IgD-negative memory B cell (primary cell): ENCODE measurements around the gene DEUP1. TPM values are rescaled to one million over a fixed set of nuclear protein-coding genes. Genes with fewer than 3 reads are reported as not detected.

Source experiments
- H3K27ac Mint-ChIP-seq, 3 donors: one replicate each; pipeline ENCODE4 v1.8.0; 2020 to 2022; ENCODE audit warnings: mild to moderate bottlenecking in 3 of 3, mixed read lengths in 3 of 3, moderate library complexity in 1 of 3
- H3K27me3 Mint-ChIP-seq: one replicate; pipeline ENCODE4 v1.8.0; 2021; ENCODE audit warnings: mixed read lengths
- H3K36me3 Mint-ChIP-seq: one replicate; pipeline ENCODE4 v1.8.0; 2020; ENCODE audit warnings: mild to moderate bottlenecking, mixed read lengths
- H3K4me1 Mint-ChIP-seq, 3 donors: one replicate each; pipeline ENCODE4 v1.8.0; 2020 to 2022; ENCODE audit warnings: mixed read lengths in 3 of 3, mild to moderate bottlenecking in 1 of 3
- H3K4me3 Mint-ChIP-seq, 4 donors: one replicate each; pipeline ENCODE4 v1.8.0; 2020 to 2022; ENCODE audit warnings: mild to moderate bottlenecking in 4 of 4, mixed read lengths in 4 of 4, moderate library complexity in 3 of 4
- H3K9me3 Mint-ChIP-seq, 3 donors: one replicate each; pipeline ENCODE4 v1.8.0; 2020 to 2021; ENCODE audit warnings: mixed read lengths in 3 of 3, mild to moderate bottlenecking in 1 of 3
- polyA plus RNA-seq: library from polyadenylated mRNA; unstranded; fragments of 300-500 nt; fragmentation: Illumina TruSeq; gene quantifications from one replicate; pipeline ENCODE4 v1.2.3, GENCODE V29; 2021

DEUP1 gene
- polyA plus RNA-seq, 1 donor from 2014 or later, result not detected

DNA sequence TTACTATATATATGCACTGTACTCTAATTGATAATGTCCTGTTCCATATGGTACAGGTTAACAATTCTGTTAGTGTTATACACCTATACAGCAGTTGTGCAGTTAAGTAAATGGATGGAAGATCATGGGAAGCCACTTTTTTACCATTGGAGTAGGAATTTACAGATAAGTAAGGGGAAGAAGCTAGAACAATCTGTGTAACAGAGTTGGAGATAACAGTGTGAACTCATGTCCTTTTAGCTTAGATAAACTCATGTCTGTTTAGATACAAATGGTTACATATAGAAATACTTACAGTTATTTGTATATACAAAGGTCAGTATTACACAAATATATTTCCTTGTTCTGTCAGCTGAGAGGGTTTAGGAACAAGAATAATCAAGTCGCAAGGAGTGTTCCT is 6.8 kb upstream of the DEUP1 start:
- H3K4me1 Mint-ChIP-seq, result peaks cover 0 to 1% (median 0%) of the 10 kb centered on the region in 3 donors
- no peak overlapping the region for H3K4me3 Mint-ChIP-seq
- peaks cover 0 to 3% (median 0%) of the 10 kb centered on the region in 3 donors for H3K9me3 Mint-ChIP-seq
- peaks cover 15% of the 10 kb centered on the region for H3K27me3 Mint-ChIP-seq
- H3K36me3 Mint-ChIP-seq, result no peaks in the 10 kb centered on the region
- no peak overlapping the region for H3K27ac Mint-ChIP-seq

DNA sequence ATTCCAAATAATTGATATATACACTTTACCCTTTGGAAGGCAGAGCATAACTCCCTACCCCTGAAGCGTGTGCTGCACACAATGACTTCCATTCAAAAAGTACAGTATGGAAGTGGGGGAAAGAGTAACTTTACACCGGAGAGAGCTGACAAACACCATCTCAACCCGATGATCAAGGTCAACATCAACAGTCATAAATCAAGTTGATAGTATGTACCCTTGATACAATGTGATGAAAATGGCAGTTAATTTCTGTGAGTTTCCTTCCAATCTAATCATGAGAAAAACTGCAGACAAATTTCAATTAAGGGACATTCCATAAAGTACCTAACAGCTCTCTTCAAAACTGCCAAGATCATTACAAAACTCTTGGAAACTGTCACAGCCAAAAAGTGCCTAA is 6.0 kb upstream of the DEUP1 start:
- Mint-ChIP-seq H3K9me3 (peaks cover 0 to 1% (median 0%) of the 10 kb centered on the region in 3 donors), H3K36me3 (no peaks in the 10 kb centered on the region), H3K27ac (no peak overlapping the region), H3K4me3 (no peak overlapping the region), H3K27me3 (peaks cover 13% of the 10 kb centered on the region), H3K4me1 (peaks cover 0 to 3% (median 1%) of the 10 kb centered on the region in 3 donors)

DNA sequence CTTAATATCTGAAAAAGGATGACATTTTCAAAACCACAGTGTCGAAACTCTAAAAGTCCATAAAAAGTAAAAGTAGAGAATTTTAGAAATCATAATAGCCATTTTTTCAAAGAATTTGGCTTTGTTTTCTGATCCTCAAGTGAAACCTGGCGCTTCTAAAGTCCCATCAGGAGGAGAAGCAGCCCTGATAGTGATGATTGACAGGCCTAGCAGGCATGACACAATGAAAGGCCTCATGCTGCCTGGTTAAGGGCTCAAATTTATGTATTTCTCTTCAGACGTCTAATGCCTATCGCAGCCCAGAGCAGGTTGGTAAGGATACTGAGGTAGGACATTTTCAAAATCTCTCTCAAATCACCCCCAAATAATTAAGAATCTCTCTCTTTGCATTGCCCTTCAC is 3.9 kb upstream of the DEUP1 start:
- H3K4me1 Mint-ChIP-seq, result peaks cover 3 to 6% (median 5%) of the 10 kb centered on the region in 3 donors
- H3K36me3 Mint-ChIP-seq, result no peaks in the 10 kb centered on the region
- H3K27ac Mint-ChIP-seq, result no peak overlapping the region
- H3K9me3 Mint-ChIP-seq, result peaks cover 0 to 3% (median 2%) of the 10 kb centered on the region in 3 donors
- H3K27me3 Mint-ChIP-seq, result peaks cover 26% of the 10 kb centered on the region
- H3K4me3 Mint-ChIP-seq, result no peak overlapping the region

DNA sequence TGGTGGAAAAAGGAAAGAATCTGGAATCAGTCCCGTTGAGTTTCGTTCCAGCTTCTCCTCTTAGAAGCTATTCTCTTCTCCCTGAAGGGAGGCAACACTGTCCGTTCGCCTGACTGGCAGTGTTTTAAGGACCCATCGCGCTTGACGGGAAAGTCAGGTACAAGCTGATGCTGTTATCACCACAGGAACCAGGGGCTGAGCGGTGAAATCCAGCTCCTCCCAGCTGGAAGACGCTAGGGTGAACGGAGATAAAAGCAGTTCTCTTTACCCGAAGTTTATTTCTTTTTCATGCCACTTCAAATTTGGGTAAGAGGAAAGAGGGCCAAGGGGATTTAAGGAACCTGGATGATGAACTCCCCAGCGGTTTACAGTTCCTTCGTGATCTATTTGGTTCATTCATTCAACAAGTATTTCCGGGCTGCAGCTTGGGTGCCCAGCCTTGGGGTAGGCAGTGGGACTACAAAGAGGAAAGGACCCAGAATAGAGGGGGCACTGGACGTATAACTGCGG is 551 bp upstream of the DEUP1 start:
- H3K27me3 Mint-ChIP-seq, result peaks cover 33% of the 10 kb centered on the region
- peaks cover 0 to 3% (median 2%) of the 10 kb centered on the region in 3 donors for H3K9me3 Mint-ChIP-seq
- no peak overlapping the region for H3K4me3 Mint-ChIP-seq
- no peaks in the 10 kb centered on the region for H3K36me3 Mint-ChIP-seq
- H3K4me1 Mint-ChIP-seq, result peaks cover 3 to 6% (median 5%) of the 10 kb centered on the region in 3 donors
- H3K27ac Mint-ChIP-seq, result no peak overlapping the region

DNA sequence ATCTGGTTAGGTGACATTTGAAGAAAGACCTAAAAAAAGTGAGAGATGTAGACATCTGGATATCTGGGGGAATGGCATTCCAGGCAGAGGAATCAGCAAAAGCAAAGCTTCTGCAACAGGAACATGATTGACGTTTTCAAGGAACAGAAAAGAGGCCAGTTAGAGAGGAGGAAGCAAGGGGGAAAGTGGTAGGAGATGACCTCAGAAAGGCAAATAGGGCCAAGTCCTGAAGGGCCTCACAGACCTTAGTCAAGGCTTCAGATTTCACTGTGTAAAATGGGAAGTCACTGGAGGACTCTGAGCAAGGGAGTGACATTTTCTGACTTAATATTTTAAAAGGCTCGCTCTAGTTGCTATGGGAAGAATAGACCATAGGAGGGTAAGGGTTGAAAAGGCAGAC is 9.7 kb downstream of the DEUP1 start:
- peaks cover 0 to 3% (median 0%) of the 10 kb centered on the region in 3 donors for H3K9me3 Mint-ChIP-seq
- H3K4me1 Mint-ChIP-seq, result no peaks in the 10 kb centered on the region
- H3K27ac Mint-ChIP-seq, result no peak overlapping the region

DNA sequence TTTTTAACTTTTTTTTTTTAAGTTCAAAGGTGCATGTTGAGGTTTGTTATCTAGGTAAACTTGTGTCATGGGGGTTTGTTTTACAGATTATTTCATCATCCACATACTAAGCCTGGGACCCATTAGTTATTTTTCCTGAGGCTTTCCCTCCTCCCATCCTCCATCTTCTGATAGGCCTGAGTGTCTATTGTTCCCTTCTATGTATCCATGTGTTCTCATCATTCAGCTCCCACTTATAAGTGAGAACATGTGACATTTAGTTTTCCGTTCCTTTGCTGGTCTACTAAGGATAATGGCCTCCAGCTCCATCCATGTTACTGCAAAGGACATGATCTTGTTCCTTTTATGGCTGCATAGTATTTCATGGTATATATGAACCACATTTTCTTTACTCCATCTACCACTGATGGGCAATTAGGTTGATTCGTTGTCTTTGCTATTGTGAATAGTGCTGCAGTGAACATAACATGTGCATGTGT is 14.4 kb downstream of the DEUP1 start:
- Mint-ChIP-seq H3K4me1 (no peaks in the 10 kb centered on the region), H3K36me3 (no peaks in the 10 kb centered on the region), H3K9me3 (peaks cover 0 to 4% (median 0%) of the 10 kb centered on the region in 3 donors), H3K4me3 (no peak overlapping the region), H3K27me3 (no peaks in the 10 kb centered on the region), H3K27ac (no peak overlapping the region)

More for the DNA sequence above, 9.7 kb downstream of the DEUP1 start:
- H3K4me3 Mint-ChIP-seq, result no peak overlapping the region
- H3K27me3 Mint-ChIP-seq, result peaks cover 5% of the 10 kb centered on the region
- no peaks in the 10 kb centered on the region for H3K36me3 Mint-ChIP-seq

DNA sequence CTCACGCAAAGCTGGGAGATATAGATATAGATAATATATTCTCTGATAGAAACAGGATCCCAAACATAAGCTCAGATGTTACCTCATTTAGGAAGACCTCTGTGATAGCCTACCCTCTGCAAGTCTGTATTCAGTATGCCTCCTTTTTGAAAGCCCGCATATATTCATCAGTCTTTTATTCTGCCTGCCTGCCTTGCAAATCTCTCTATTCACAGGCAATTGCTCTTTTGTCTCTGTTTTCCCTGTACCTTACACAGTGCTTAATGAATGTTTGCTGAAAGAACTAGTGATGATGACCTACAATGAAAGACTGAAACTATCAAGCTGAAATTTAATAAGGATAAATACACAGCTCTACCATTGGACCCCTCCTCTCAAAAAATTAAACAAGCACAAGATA is 18.4 kb downstream of the DEUP1 start:
- H3K27ac Mint-ChIP-seq, result no peak overlapping the region
- H3K27me3 Mint-ChIP-seq, result peaks cover 2% of the 10 kb centered on the region
- H3K4me3 Mint-ChIP-seq, result no peak overlapping the region

DNA sequence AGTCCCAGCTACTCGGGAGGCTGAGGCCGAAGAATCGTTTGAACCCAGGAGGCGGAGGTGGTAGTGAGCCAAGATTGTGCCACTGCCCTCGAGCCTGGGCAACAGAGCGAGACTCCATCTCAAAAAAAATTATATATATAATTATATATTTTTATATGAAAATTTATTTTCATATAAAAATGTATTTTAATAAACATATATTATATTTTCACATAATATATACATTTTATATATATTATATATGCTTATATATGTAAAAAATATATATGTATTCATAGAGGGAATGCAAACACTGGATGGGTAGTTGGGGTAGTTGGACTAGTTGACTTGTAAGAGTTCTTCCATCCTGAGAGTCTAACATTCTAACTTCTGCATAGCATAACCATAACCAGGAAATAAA is 20.3 kb downstream of the DEUP1 start:
- Mint-ChIP-seq H3K9me3 (peaks cover 5 to 12% (median 6%) of the 10 kb centered on the region in 3 donors), H3K36me3 (no peaks in the 10 kb centered on the region), H3K27me3 (peaks cover 3% of the 10 kb centered on the region), H3K27ac (no peak overlapping the region), H3K4me1 (peaks cover 0 to 2% (median 0%) of the 10 kb centered on the region in 3 donors), H3K4me3 (no peak overlapping the region)

More for the DNA sequence above, 18.4 kb downstream of the DEUP1 start:
- H3K4me1 Mint-ChIP-seq, result peaks cover 0 to 2% (median 0%) of the 10 kb centered on the region in 3 donors
- no peaks in the 10 kb centered on the region for H3K36me3 Mint-ChIP-seq
- peaks cover under 1 to 8% (median 1%) of the 10 kb centered on the region in 3 donors for H3K9me3 Mint-ChIP-seq

DNA sequence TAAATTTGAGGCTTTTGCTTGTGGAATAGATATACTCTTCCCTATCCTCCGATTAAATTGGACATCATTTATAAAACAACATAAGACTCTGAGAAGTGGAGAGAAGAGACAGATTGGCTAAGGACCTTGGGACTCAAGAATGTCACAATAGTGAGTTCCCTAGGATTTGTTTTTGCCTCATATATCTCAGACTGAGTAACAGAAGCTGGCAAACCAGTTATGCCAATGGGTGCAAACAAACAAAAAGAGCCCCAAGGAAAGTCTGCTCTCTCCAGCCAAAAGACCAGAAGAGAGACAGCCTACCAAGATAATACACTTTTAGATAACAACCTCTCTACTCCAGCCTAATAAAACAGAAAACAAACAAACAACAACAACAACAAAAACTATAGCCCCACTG is 28.9 kb downstream of the DEUP1 start:
- Mint-ChIP-seq H3K4me3 (no peak overlapping the region), H3K4me1 (no peaks in the 10 kb centered on the region), H3K36me3 (no peaks in the 10 kb centered on the region), H3K27me3 (peaks cover 1% of the 10 kb centered on the region), H3K27ac (no peak overlapping the region), H3K9me3 (peaks cover 2 to 8% (median 7%) of the 10 kb centered on the region in 3 donors)

DNA sequence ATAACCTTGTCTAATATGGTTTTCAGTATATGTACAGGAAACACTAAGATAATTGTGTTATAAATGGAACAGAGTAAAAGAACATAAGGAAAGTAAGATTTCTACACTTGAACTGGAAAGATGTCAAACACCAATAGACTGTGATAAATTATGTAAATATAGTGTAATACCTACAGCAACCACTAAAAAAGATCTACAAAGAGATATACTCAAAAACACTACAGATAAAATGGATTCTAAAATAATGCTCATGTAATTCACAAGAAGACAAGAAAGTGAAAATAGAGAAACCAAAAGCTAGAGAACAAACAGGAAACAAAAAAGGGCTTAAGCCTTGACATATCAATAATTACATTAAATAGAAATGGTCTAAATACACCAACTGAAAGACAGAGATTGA is 30.9 kb downstream of the DEUP1 start:
- H3K36me3 Mint-ChIP-seq, result no peaks in the 10 kb centered on the region
- no peak overlapping the region for H3K27ac Mint-ChIP-seq
- H3K4me3 Mint-ChIP-seq, result no peak overlapping the region
- no peaks in the 10 kb centered on the region for H3K4me1 Mint-ChIP-seq
- no peaks in the 10 kb centered on the region for H3K27me3 Mint-ChIP-seq
- peaks cover 2 to 8% (median 6%) of the 10 kb centered on the region in 3 donors for H3K9me3 Mint-ChIP-seq

DNA sequence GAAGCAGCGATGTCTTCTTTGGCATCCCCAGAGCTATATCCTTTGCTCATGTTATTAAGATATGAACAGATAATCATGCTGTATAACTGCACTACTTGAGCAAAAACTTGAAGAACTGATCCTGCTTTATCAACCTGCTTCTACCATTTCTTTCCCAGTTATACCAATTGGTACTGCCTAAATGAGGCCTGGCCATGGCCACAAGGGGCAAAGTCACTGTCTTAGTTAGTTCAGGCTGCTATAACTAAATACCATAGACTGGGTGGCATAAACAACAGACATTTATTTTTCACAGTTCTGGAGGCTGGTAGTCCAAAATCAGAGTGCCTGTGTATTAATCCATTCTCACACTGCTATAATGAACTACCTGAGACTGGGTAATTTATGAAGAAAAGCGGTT is 37.5 kb downstream of the DEUP1 start:
- Mint-ChIP-seq H3K36me3 (peaks cover 2% of the 10 kb centered on the region), H3K4me1 (no peaks in the 10 kb centered on the region), H3K9me3 (peaks cover 3 to 14% (median 13%) of the 10 kb centered on the region in 3 donors), H3K4me3 (no peak overlapping the region), H3K27ac (peak overlapping the region in 1 of 3 donors; percentile 59), H3K27me3 (peaks cover 1% of the 10 kb centered on the region)

DNA sequence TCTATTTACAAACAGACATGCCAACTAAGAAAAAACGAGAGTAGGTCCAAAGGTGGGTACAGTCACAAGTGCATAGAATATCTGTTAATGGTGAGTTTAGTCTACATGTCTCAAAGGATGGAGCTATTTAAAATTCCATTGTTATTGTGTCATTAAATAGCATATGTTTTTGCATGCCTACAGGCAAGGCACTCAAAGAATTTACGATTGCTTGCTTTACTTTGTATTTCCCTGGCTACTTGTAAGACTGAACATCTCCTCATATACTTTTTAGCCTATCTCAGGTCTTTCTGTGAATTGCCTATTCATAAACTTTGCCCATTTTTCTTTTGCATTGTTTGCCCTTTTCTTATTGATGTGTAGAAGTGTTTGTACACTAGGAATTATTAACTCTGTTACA is 39.7 kb downstream of the DEUP1 start:
- Mint-ChIP-seq H3K27me3 (peaks cover 1% of the 10 kb centered on the region), H3K27ac (no peak overlapping the region)

DNA sequence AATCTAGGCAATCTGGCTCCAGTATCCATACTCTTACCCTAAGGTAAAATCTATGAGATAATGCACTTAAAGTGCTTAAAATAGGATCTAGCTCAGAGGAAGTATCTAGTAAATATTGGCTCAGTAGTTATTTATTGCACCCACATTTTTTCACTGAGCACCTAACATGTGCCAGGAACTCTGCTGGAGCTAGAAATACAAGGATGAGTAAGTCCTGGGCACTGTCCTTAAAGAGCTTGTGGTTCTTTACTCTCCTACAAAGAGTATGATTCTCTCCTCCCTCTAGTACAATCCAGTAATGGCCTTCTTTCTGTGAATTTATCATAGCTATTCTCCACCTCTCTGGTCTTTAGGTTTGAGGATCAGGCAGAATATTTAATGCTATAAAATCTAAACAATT is 59.2 kb downstream of the DEUP1 start:
- H3K4me1 Mint-ChIP-seq, result no peaks in the 10 kb centered on the region
- H3K9me3 Mint-ChIP-seq, result no peaks in the 10 kb centered on the region
- H3K27ac Mint-ChIP-seq, result no peak overlapping the region
- H3K4me3 Mint-ChIP-seq, result no peak overlapping the region
- H3K36me3 Mint-ChIP-seq, result no peaks in the 10 kb centered on the region
- peaks cover 4% of the 10 kb centered on the region for H3K27me3 Mint-ChIP-seq

More for the DNA sequence above, 39.7 kb downstream of the DEUP1 start:
- peaks cover 2% of the 10 kb centered on the region for H3K36me3 Mint-ChIP-seq
- peaks cover 3 to 14% (median 13%) of the 10 kb centered on the region in 3 donors for H3K9me3 Mint-ChIP-seq
- H3K4me1 Mint-ChIP-seq, result no peaks in the 10 kb centered on the region
- H3K4me3 Mint-ChIP-seq, result no peak overlapping the region

DNA sequence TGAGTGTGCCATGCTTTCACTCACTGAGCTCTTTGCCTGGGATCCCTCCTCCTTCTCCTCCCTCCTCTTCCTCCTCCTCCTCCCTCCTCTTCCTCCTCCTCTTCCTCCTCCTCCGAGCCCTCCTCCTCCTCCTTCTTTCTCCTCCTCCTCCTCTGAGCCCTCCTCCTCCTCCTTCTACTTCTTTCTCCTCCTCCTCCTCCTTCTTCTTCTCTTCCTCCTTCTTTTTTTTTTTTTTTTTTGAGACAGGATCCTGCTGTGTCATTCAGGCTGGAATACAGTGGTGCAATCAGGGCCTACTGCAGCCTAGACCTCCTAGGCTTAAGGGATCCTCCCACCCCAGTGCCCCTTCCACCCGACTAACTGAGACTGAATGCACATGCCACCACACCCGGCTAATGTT is 62.3 kb downstream of the DEUP1 start:
- Mint-ChIP-seq H3K27me3 (peaks cover 6% of the 10 kb centered on the region), H3K4me1 (no peaks in the 10 kb centered on the region)

DNA sequence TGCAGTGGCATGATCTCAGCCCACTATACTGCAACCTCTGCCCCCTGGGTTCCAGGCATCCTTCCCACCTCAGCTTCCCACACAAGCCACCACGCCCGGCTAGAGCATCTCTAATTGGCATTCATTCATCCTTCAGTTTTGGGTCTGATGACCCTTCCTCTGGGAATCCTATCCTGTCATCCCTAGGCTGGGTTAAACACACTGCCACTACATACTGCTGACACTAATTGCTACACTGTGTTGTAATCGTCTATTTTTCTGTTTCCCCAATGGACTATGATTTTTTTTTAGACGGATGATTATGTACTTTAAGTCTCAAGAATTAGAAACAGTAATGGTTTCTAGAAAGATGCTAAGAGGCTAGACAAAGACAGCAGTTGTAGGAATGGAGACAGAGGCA is 62.8 kb downstream of the DEUP1 start:
- Mint-ChIP-seq H3K4me1 (no peaks in the 10 kb centered on the region), H3K4me3 (no peak overlapping the region), H3K27me3 (peaks cover 6% of the 10 kb centered on the region), H3K27ac (no peak overlapping the region), H3K9me3 (no peaks in the 10 kb centered on the region), H3K36me3 (no peaks in the 10 kb centered on the region)

More for the DNA sequence above, 62.3 kb downstream of the DEUP1 start:
- Mint-ChIP-seq H3K36me3 (no peaks in the 10 kb centered on the region), H3K9me3 (no peaks in the 10 kb centered on the region), H3K4me3 (no peak overlapping the region), H3K27ac (no peak overlapping the region)

DNA sequence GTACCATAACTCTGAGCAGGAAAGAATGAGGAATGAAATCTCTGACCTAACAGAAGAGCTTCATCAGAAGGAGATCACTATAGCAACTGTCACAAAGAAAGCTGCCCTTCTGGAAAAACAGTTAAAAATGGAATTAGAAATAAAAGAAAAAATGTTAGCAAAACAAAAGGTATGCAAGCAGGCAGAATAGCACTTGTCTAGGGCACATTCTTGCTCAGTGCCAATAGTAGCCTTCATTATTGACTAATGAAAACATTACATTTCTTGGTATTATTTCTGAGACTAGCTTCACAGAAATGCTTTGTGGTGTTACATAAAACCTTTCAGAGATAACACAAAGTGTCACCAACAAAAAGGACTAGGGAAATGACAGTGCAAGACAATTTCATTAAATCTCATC is 63.9 kb downstream of the DEUP1 start:
- Mint-ChIP-seq H3K27ac (no peak overlapping the region), H3K4me1 (no peaks in the 10 kb centered on the region), H3K27me3 (peaks cover 3% of the 10 kb centered on the region), H3K4me3 (no peak overlapping the region), H3K36me3 (no peaks in the 10 kb centered on the region), H3K9me3 (no peaks in the 10 kb centered on the region)
